Measurements from ENCODE around the gene OTUB2.

DNA sequence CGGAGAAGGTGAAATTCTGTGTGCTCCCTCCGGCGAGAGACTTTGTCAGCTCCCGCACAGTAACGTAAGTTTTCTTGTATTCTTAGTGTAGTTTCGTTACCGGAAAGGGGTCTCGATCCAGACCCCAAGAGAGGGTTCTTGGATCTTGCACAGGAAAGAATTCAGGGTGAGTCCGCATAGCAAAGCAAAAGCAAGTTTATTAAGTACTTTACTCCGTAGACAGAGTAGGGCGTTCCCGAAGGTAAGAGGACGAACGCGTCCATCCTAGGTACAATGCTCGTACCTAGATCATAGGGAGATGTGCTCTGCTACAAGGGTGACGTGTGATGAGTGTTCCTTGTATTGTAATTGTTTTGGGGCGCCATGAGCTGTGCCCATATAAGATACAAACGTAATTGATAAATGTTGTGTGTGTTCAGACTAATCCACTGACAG is 55.3 kb downstream of the OTUB2 start:
- TF ChIP-seq, protein P1, sequence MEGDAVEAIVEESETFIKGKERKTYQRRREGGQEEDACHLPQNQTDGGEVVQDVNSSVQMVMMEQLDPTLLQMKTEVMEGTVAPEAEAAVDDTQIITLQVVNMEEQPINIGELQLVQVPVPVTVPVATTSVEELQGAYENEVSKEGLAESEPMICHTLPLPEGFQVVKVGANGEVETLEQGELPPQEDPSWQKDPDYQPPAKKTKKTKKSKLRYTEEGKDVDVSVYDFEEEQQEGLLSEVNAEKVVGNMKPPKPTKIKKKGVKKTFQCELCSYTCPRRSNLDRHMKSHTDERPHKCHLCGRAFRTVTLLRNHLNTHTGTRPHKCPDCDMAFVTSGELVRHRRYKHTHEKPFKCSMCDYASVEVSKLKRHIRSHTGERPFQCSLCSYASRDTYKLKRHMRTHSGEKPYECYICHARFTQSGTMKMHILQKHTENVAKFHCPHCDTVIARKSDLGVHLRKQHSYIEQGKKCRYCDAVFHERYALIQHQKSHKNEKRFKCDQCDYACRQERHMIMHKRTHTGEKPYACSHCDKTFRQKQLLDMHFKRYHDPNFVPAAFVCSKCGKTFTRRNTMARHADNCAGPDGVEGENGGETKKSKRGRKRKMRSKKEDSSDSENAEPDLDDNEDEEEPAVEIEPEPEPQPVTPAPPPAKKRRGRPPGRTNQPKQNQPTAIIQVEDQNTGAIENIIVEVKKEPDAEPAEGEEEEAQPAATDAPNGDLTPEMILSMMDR (conservative IDR thresholded peaks at IDR 0.05), result no peak
- TF ChIP-seq ZFX (IDR thresholded peaks at IDR 0.05), result no peak

Data from C4-2B (cell line).